Stimulated activated CD4-positive, alpha-beta T cell treated with anti-CD3 and anti-CD28 coated beads, Interleukin-15, amount 100 ng/mL, for 1 hour (primary cell): ENCODE measurements around the gene IL15.
"Not testable (repeated sequence)": the region's sequence is repeated elsewhere in the genome, so short reads cannot be mapped to it uniquely, and the experiment has no call there.

Experiments used
- DNase-seq, 2 donors: peaks; one replicate each; pipeline ENCODE4 v3.0.0-alpha.2; 2020; ENCODE audit warnings: low read depth in 1 of 2, low spot score in 1 of 2

Gene IL15

GRCh38 chr4:141702472-141703182 lies 66.2 kb downstream of the IL15 start:
- DNase-seq: no peak

- no peak for DNase-seq
These were observed 67.1 kb downstream of the IL15 start for GRCh38 chr4:141703497-141703896.

GRCh38 chr4:141705048-141705746 lies 68.8 kb downstream of the IL15 start:
- DNase-seq: no peak

GRCh38 chr4:141705747-141706377 lies 69.5 kb downstream of the IL15 start:
- DNase-seq: no peak

GRCh38 chr4:141706445-141706844 lies 70.1 kb downstream of the IL15 start:
- DNase-seq: no peak

GRCh38 chr4:141711211-141711610 lies 74.8 kb downstream of the IL15 start:
- DNase-seq: no peak

GRCh38 chr4:141713185-141713584 lies 76.8 kb downstream of the IL15 start:
- no peak for DNase-seq

GRCh38 chr4:141713771-141714445 lies 77.5 kb downstream of the IL15 start:
- DNase-seq: no peak

- DNase-seq: no peak
These were observed 83.2 kb downstream of the IL15 start for GRCh38 chr4:141719585-141719984.

GRCh38 chr4:141721174-141721573 lies 84.8 kb downstream of the IL15 start:
- no peak for DNase-seq

GRCh38 chr4:141724646-141725045 lies 88.3 kb downstream of the IL15 start:
- DNase-seq: no peak

- no peak for DNase-seq
These were observed 91.0 kb downstream of the IL15 start for GRCh38 chr4:141727420-141727819.

- no peak for DNase-seq
These were observed 94.4 kb downstream of the IL15 start for GRCh38 chr4:141730805-141731204.

- no peak for DNase-seq
These were observed 95.1 kb downstream of the IL15 start for GRCh38 chr4:141731481-141731880.

GRCh38 chr4:141739636-141740035 lies 103.3 kb downstream of the IL15 start:
- DNase-seq: no peak

GRCh38 chr4:141746026-141746425 lies 109.6 kb downstream of the IL15 start:
- DNase-seq: no peak

GRCh38 chr4:141751806-141752205 lies 115.4 kb downstream of the IL15 start:
- not testable (repeated sequence) for DNase-seq

- DNase-seq: no peak
These were observed 120.9 kb downstream of the IL15 start for GRCh38 chr4:141757287-141757686.

- no peak for DNase-seq
These were observed 123.5 kb downstream of the IL15 start for GRCh38 chr4:141759796-141760425.

GRCh38 chr4:141761926-141762325 lies 125.5 kb downstream of the IL15 start:
- no peak for DNase-seq

GRCh38 chr4:141763374-141763773 lies 127.0 kb downstream of the IL15 start:
- no peak for DNase-seq
